SK-N-SH treated with all-trans-retinoic acid at 6 μM for 48 hours (cell line): ENCODE data around the gene RASIP1.

Experiments used
- ATAC-seq: fragments of 200-7000 bp; cut with Tn5 transposase; 3 replicates; pipeline ENCODE4 v1.9.1; 2020; ENCODE audit warnings: mild to moderate bottlenecking, moderate library complexity
- ARNTL ChIP-seq: fragments of 450-650 bp; formaldehyde crosslinking; IDR thresholded peaks from 2 replicates; pipeline ENCODE4 v1.5.0; 2020; ENCODE audit warnings: low read depth, mild to moderate bottlenecking, moderate library complexity, borderline replicate concordance
- BACH2 ChIP-seq: fragments of 250-450 bp; sonication (Bioruptor Pico); IDR thresholded peaks from 2 replicates; pipeline ENCODE4 v1.9.0; 2021; ENCODE audit warnings: mild to moderate bottlenecking, borderline replicate concordance
- ESRRG ChIP-seq: fragments of 250-450 bp; sonication (Bioruptor Pico); IDR thresholded peaks from 2 replicates; pipeline ENCODE4 v1.6.1; 2021; ENCODE audit warnings: mild to moderate bottlenecking
- GLIS3 ChIP-seq: fragments of 250-450 bp; sonication (Bioruptor Pico); IDR thresholded peaks from 2 replicates; pipeline ENCODE4 v1.5.0; 2020; ENCODE audit warnings: mild to moderate bottlenecking, moderate library complexity
- ISL1 ChIP-seq: fragments of 250-450 bp; sonication (Bioruptor Pico); IDR thresholded peaks from 2 replicates; pipeline ENCODE4 v2.1.2; 2022; ENCODE audit warnings: mild to moderate bottlenecking, moderate library complexity
- OSR1 ChIP-seq: fragments of 250-450 bp; sonication (Bioruptor Pico); IDR thresholded peaks from 2 replicates; pipeline ENCODE4 v1.8.0; 2022; ENCODE audit warnings: moderate library complexity, mild to moderate bottlenecking, inconsistent platforms
- PPARA ChIP-seq: fragments of 250-450 bp; sonication (Bioruptor Pico); IDR thresholded peaks from 2 replicates; pipeline ENCODE4 v1.5.0; 2020; ENCODE audit warnings: mild to moderate bottlenecking, borderline replicate concordance
- RARB ChIP-seq: fragments of 250-450 bp; sonication (Bioruptor Pico); IDR thresholded peaks from 2 replicates; pipeline ENCODE4 v1.8.0; 2021; ENCODE audit warnings: mild to moderate bottlenecking, moderate library complexity
- SNAI2 ChIP-seq: fragments of 250-450 bp; sonication (Bioruptor Pico); IDR thresholded peaks from 2 replicates; pipeline ENCODE4 v1.5.0; 2020; ENCODE audit warnings: mild to moderate bottlenecking, moderate library complexity
- TCF4 ChIP-seq: fragments of 250-450 bp; sonication (Bioruptor Pico); IDR thresholded peaks from 2 replicates; pipeline ENCODE4 v1.8.0; 2021; ENCODE audit warnings: mild to moderate bottlenecking, moderate library complexity, borderline replicate concordance
- TOX ChIP-seq: fragments of 250-450 bp; sonication (Bioruptor Pico); IDR thresholded peaks from 2 replicates; pipeline ENCODE4 v1.8.0; 2021; ENCODE audit warnings: mild to moderate bottlenecking, moderate library complexity, borderline replicate concordance
- ZC3H10 ChIP-seq: fragments of 250-450 bp; sonication (Bioruptor Pico); IDR thresholded peaks from 2 replicates; pipeline ENCODE4 v1.5.1; 2021; ENCODE audit warnings: mild to moderate bottlenecking, moderate library complexity
- ZFP3 ChIP-seq: fragments of 250-450 bp; sonication (Bioruptor Pico); IDR thresholded peaks from 2 replicates; pipeline ENCODE4 v1.5.0; 2020; ENCODE audit warnings: mild to moderate bottlenecking, moderate library complexity
- ZNF70 ChIP-seq: fragments of 450-650 bp; formaldehyde crosslinking; IDR thresholded peaks from 2 replicates; pipeline ENCODE4 v1.5.0; 2020; ENCODE audit warnings: mild to moderate bottlenecking, moderate library complexity
- ZNF8 ChIP-seq: fragments of 450-650 bp; formaldehyde crosslinking; IDR thresholded peaks from 2 replicates; pipeline ENCODE4 v1.5.0; 2020; ENCODE audit warnings: mild to moderate bottlenecking, moderate library complexity
- TF ChIP-seq, protein P1 (sequence below): fragments of 250-450 bp; sonication (Bioruptor Pico); IDR thresholded peaks from 2 replicates; pipeline ENCODE4 v1.8.0; 2020; ENCODE audit warnings: mild to moderate bottlenecking, moderate library complexity, borderline replicate concordance
- TF ChIP-seq, protein P2 (sequence below): fragments of 250-450 bp; sonication (Bioruptor Pico); IDR thresholded peaks from 2 replicates; pipeline ENCODE4 v1.5.1; 2020; ENCODE audit warnings: low read depth, mild to moderate bottlenecking, moderate library complexity
- TF ChIP-seq, protein P3 (sequence below): fragments of 250-450 bp; sonication (Bioruptor Pico); IDR thresholded peaks from 2 replicates; pipeline ENCODE4 v1.5.0; 2020; ENCODE audit warnings: mild to moderate bottlenecking, moderate library complexity
- TF ChIP-seq, protein P4 (sequence below): fragments of 250-450 bp; sonication (Bioruptor Pico); IDR thresholded peaks from 2 replicates; pipeline ENCODE4 v1.8.0; 2021; ENCODE audit warnings: low read depth, mild to moderate bottlenecking, moderate library complexity, borderline replicate concordance
- TF ChIP-seq, protein P5 (sequence below): fragments of 250-450 bp; sonication (Bioruptor Pico); IDR thresholded peaks from 2 replicates; pipeline ENCODE4 v1.5.1; 2021; ENCODE audit warnings: mild to moderate bottlenecking, moderate library complexity

The RASIP1 gene

DNA sequence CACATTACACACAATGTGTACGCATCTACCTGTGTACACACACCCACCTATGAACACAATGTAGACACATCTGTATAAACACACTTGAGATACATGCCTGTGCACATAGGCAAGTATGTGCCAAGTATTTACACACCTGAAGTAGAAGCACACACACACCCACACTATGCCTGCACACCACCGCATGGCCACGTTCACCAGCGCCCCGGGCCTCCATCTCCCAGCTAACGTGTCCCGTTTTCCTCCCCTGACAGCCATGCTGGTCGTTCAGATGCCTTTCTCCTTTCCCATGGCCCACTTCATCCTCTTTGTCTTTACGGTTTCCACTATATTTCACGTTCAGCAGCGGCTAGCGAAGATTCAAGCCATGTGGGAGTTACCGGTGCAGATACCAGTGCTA, 37.7 kb downstream of the RASIP1 start:
- no peak for TF ChIP-seq BACH2 (CRISPR knock-in tag)
- TF ChIP-seq ARNTL (CRISPR knock-in tag) = no peak
- TF ChIP-seq GLIS3 = no peak
- no peak for TF ChIP-seq ZNF8
- TF ChIP-seq TOX = no peak
- TF ChIP-seq RARB (CRISPR knock-in tag) = no peak
- TF ChIP-seq ZNF70 = no peak
- no peak for TF ChIP-seq TCF4
- TF ChIP-seq, protein P1, sequence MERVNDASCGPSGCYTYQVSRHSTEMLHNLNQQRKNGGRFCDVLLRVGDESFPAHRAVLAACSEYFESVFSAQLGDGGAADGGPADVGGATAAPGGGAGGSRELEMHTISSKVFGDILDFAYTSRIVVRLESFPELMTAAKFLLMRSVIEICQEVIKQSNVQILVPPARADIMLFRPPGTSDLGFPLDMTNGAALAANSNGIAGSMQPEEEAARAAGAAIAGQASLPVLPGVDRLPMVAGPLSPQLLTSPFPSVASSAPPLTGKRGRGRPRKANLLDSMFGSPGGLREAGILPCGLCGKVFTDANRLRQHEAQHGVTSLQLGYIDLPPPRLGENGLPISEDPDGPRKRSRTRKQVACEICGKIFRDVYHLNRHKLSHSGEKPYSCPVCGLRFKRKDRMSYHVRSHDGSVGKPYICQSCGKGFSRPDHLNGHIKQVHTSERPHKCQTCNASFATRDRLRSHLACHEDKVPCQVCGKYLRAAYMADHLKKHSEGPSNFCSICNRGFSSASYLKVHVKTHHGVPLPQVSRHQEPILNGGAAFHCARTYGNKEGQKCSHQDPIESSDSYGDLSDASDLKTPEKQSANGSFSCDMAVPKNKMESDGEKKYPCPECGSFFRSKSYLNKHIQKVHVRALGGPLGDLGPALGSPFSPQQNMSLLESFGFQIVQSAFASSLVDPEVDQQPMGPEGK (CRISPR knock-in tag) = no peak
- no peak for TF ChIP-seq SNAI2 (CRISPR knock-in tag)
- TF ChIP-seq ZC3H10 (CRISPR knock-in tag) = no peak
- no peak for ATAC-seq

DNA sequence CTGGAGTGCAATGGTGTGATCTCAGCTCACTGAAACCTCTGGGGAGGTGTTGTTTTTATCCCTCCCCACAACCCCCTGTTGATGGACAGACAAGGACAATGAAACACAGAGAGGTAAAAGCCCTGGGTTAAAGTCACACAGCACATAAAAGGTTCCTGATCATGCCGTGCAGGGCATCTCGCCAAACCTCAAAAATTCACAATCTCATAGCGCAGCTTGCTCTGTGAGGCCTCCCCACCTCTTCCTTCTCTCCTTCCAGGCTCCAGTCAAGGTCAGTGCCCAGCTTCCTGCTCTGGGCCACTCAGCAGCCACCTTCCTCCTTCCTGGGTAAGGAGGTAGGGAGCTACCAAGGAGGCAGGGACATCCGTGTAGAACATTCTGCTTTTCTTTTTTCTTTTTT, 42.4 kb downstream of the RASIP1 start:
- TF ChIP-seq, protein P2, sequence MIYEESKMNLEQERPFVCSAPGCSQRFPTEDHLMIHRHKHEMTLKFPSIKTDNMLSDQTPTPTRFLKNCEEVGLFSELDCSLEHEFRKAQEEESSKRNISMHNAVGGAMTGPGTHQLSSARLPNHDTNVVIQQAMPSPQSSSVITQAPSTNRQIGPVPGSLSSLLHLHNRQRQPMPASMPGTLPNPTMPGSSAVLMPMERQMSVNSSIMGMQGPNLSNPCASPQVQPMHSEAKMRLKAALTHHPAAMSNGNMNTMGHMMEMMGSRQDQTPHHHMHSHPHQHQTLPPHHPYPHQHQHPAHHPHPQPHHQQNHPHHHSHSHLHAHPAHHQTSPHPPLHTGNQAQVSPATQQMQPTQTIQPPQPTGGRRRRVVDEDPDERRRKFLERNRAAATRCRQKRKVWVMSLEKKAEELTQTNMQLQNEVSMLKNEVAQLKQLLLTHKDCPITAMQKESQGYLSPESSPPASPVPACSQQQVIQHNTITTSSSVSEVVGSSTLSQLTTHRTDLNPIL (CRISPR knock-in tag) = no peak
- TF ChIP-seq ZFP3 (CRISPR knock-in tag) (no peak), OSR1 (no peak), ZC3H10 (CRISPR knock-in tag) (no peak), ZNF70 (no peak), ISL1 (no peak), ARNTL (CRISPR knock-in tag) (no peak), GLIS3 (no peak), BACH2 (CRISPR knock-in tag) (no peak), TOX (no peak), ZNF8 (no peak), PPARA (CRISPR knock-in tag) (no peak), ESRRG (CRISPR knock-in tag) (no peak)
- TF ChIP-seq, protein P1 (CRISPR knock-in tag) = no peak
- TF ChIP-seq, protein P3, sequence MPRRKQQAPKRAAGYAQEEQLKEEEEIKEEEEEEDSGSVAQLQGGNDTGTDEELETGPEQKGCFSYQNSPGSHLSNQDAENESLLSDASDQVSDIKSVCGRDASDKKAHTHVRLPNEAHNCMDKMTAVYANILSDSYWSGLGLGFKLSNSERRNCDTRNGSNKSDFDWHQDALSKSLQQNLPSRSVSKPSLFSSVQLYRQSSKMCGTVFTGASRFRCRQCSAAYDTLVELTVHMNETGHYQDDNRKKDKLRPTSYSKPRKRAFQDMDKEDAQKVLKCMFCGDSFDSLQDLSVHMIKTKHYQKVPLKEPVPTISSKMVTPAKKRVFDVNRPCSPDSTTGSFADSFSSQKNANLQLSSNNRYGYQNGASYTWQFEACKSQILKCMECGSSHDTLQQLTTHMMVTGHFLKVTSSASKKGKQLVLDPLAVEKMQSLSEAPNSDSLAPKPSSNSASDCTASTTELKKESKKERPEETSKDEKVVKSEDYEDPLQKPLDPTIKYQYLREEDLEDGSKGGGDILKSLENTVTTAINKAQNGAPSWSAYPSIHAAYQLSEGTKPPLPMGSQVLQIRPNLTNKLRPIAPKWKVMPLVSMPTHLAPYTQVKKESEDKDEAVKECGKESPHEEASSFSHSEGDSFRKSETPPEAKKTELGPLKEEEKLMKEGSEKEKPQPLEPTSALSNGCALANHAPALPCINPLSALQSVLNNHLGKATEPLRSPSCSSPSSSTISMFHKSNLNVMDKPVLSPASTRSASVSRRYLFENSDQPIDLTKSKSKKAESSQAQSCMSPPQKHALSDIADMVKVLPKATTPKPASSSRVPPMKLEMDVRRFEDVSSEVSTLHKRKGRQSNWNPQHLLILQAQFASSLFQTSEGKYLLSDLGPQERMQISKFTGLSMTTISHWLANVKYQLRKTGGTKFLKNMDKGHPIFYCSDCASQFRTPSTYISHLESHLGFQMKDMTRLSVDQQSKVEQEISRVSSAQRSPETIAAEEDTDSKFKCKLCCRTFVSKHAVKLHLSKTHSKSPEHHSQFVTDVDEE (CRISPR knock-in tag) = no peak
- TF ChIP-seq, protein P4, sequence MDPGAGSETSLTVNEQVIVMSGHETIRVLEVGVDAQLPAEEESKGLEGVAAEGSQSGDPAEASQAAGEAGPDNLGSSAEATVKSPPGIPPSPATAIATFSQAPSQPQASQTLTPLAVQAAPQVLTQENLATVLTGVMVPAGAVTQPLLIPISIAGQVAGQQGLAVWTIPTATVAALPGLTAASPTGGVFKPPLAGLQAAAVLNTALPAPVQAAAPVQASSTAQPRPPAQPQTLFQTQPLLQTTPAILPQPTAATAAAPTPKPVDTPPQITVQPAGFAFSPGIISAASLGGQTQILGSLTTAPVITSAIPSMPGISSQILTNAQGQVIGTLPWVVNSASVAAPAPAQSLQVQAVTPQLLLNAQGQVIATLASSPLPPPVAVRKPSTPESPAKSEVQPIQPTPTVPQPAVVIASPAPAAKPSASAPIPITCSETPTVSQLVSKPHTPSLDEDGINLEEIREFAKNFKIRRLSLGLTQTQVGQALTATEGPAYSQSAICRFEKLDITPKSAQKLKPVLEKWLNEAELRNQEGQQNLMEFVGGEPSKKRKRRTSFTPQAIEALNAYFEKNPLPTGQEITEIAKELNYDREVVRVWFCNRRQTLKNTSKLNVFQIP (CRISPR knock-in tag) = no peak
- TF ChIP-seq, protein P5, sequence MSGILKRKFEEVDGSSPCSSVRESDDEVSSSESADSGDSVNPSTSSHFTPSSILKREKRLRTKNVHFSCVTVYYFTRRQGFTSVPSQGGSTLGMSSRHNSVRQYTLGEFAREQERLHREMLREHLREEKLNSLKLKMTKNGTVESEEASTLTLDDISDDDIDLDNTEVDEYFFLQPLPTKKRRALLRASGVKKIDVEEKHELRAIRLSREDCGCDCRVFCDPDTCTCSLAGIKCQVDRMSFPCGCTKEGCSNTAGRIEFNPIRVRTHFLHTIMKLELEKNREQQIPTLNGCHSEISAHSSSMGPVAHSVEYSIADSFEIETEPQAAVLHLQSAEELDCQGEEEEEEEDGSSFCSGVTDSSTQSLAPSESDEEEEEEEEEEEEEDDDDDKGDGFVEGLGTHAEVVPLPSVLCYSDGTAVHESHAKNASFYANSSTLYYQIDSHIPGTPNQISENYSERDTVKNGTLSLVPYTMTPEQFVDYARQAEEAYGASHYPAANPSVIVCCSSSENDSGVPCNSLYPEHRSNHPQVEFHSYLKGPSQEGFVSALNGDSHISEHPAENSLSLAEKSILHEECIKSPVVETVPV (CRISPR knock-in tag) = no peak
- peak; percentile 92 for ATAC-seq
